Transverse colon (tissue), 4 donors: Measurements from ENCODE around the gene MPC2.

Source experiments
- CTCF ChIP-seq, 5 experiments: fragments of 200-600 bp in 3 of 5; fragments of 450-650 bp in 2 of 5; sonication (generic) in 3 of 5; IDR thresholded peaks; 1 replicate in 2 of 5; 2 replicates in 3 of 5; pipeline ENCODE4 v1.5.1; 2016 to 2017; ENCODE audit warnings: antibody characterized with exemption in 5 of 5, inconsistent platforms in 3 of 5, mild to moderate bottlenecking in 2 of 5, moderate library complexity in 1 of 5
- EP300 ChIP-seq: sonication (generic); formaldehyde crosslinking; IDR thresholded peaks from one replicate; pipeline ENCODE4 v1.6.1; 2017; ENCODE audit warnings: antibody characterized with exemption, low read depth
- POLR2A ChIP-seq: fragments of 450-650 bp; IDR thresholded peaks from one replicate; pipeline ENCODE4 v1.6.1; 2016; ENCODE audit warnings: antibody characterized with exemption, mild to moderate bottlenecking, moderate library complexity
- POLR2AphosphoS5 ChIP-seq, 3 donors: sonication (generic); formaldehyde crosslinking; IDR thresholded peaks; one replicate each; pipeline ENCODE4 v1.6.1; 2016; ENCODE audit warnings: antibody characterized with exemption in 3 of 3

- TF ChIP-seq CTCF (IDR thresholded peaks at IDR 0.05) (no peak), POLR2A (no peak), EP300 (no peak), POLR2AphosphoS5 (IDR thresholded peaks at IDR 0.05) (no peak)
Observed at GRCh38 chr1:167900907-167901306, 36.0 kb downstream of the MPC2 start.
